Left ventricle myocardium superior (tissue), 1 donor: Measurements from ENCODE around the gene HEY2. TPM values are rescaled to one million over a fixed set of nuclear protein-coding genes. Genes with fewer than 3 reads are reported as not detected.
"Not testable (repeated sequence)": the region's sequence is repeated elsewhere in the genome, so short reads cannot be mapped to it uniquely, and the experiment has no call there.

Experiments used
- ATAC-seq: fragments of 200-7000 bp; cut with Tn5 transposase; one replicate; pipeline ENCODE4 v1.9.1; 2020; ENCODE audit warnings: mild to moderate bottlenecking, moderate library complexity
- DNase-seq: peaks from one replicate; pipeline ENCODE4 v3.0.0-alpha.2; 2020
- intact Hi-C: fragments of 100-400 bp; cut with micrococcal nuclease; formaldehyde crosslinking; loops from one replicate; pipeline ENCODE4 v1.11.0; 2022
- total RNA-seq: library from RNA; stranded (reverse); fragmentation: NEBNext Ultra II Directional; extraction: Animal tissue kit (Norgen Biotek cat#: 25700); gene quantifications from one replicate; pipeline ENCODE4 v1.2.1, GENCODE V29; 2021
- donor health status: DM: no; HTN: yes; CAD: no; lungs with severe emphysema.

Gene HEY2
- total RNA-seq, 1 donor from 2014 or later, result 66.8 TPM

DNA sequence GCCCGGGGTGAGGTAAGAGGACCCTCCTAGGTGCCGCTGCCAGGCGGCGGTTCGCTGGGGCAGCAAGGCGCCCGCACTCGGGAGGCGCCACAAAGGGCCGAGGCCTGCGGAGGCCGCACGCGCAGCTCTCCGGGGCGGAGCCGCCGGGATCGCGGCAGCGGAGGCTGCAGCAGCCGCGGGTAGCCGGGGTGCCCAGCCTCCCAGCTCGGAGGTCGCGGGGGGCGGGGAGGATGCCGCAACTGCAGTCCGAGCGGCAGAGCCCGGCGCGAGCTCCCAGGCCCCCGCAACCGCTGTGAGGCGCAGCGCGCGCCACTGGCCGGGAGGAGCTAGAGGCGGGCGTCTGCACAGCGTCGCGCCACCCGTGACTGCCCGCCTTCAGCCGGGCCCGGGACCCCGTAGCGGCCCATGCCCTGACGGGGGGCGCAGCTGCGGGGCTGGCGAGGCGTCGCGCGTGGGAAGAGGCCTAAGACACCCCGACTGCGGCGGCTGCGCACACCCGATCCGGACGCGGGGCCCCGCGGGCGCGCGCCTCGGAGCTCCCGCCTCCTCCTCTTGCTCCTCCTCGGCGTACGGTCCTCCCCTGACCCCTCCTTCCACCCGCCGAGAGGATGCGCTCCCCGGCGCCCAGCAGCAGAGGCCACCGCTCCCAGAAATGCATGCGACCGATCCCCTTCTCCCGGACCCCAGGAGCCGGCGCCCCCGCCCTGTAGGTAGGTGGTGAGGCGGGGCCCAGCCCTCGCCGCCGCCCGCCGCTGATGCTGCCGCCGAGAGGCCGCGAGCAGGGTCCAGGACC is 41.1 kb downstream of the HEY2 start, which contains the start of gene NCOA7:
NCOA7 (plus strand) TSS at position 603 of the 793 bp plus-strand sequence. CDS start 24,395 bp downstream, outside the sequence.
- intact Hi-C loops, result no loop called here
- DNase-seq (peak; percentile 90), ATAC-seq (peak; percentile 94)

- ATAC-seq, result peak; percentile 44
- intact Hi-C loops, result no loop called here
These were observed 41.9 kb downstream of the HEY2 start for GRCh38 chr6:125791151-125791819.

DNA sequence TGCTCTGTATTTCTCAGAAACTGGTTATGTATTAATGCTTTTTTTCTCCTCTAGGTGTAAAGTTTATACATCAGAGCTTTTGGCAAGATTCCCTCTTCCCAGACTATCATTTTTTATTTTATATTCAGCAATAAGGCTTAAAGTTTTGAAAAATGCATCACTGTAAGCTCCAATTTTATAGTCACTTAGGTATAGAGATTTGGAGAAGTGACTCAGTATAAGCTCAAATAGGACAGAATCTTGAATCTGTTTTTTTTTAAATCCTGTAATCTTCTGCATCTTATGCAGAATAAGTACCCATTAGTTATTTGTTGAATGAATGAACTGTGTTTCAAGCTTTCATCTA is 42.4 kb downstream of the HEY2 start:
- no peak for ATAC-seq
- intact Hi-C loops, result no loop called here
- no peak for DNase-seq

More at GRCh38 chr6:125791151-125791819, 41.9 kb downstream of the HEY2 start:
- no peak for DNase-seq

- DNase-seq, result no peak
- no peak for ATAC-seq
- intact Hi-C loops, result no loop called here
These were observed 42.7 kb downstream of the HEY2 start for GRCh38 chr6:125792172-125792571.

- intact Hi-C loops, result no loop called here
- ATAC-seq (no peak), DNase-seq (no peak)
These were observed 43.2 kb downstream of the HEY2 start for GRCh38 chr6:125792680-125793079.

DNA sequence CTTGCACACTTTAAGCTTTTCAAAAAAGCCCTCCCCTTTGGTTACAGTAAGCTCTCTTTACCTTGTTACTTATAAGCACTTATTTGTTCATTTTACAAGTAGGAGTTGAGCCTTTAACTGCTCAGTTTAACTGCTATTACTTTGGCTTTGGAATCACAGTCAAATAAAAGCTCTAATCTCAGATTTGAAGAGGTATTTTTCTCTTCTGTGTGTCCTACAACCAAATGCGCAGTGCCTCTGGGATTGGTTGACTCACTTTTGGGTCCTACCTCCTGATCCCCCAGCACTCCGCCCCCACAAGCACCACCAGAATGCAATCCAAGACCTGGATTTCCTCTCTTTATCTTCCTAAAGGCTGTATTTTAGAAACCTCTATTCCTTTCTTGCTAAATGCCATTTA is 43.8 kb downstream of the HEY2 start:
- DNase-seq, result no peak
- intact Hi-C loops, result no loop called here
- no peak for ATAC-seq

- ATAC-seq (no peak), DNase-seq (no peak)
- intact Hi-C loops, result no loop called here
These were observed 44.4 kb downstream of the HEY2 start for GRCh38 chr6:125793863-125794262.

DNA sequence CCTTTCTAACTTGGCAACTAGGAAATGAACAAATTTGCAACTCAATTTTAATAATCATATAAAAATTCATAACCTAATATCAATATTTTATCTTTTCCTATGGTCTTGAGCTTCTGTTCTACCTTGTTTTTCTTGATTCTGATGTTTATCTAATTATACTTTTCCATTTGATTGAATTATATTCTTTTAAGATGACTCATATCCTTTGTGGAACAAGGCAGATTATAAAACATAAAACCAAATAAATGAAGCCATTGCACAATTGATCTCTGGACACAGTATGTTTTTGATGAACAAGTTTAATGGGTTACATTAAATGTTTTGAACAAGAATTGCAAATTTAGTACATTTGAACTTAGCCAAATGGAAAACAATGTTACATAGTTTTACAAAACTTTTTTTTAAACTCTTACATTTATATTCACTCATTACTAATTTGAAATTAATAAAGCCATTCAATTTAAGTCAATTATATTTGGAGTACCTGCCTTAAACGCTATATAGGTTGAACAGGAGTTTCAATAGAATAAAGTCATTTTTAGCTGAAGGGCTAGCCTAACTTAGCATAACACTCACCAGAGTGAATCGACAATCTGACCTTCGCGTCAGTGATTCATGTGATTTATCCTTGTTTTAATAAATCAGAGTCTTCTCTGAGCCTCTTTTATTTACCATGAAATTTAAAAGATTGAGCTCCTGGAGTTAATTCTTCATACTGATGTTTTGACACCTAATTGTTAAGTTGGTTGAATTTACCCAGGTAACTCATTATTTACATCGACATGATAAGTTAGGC is 45.1 kb downstream of the HEY2 start:
- DNase-seq (no peak), ATAC-seq (no peak)
- intact Hi-C loops, result no loop called here

GRCh38 chr6:125795301-125795700 is 45.9 kb downstream of the HEY2 start:
- intact Hi-C loops, result no loop called here
- DNase-seq (no peak), ATAC-seq (no peak)

DNA sequence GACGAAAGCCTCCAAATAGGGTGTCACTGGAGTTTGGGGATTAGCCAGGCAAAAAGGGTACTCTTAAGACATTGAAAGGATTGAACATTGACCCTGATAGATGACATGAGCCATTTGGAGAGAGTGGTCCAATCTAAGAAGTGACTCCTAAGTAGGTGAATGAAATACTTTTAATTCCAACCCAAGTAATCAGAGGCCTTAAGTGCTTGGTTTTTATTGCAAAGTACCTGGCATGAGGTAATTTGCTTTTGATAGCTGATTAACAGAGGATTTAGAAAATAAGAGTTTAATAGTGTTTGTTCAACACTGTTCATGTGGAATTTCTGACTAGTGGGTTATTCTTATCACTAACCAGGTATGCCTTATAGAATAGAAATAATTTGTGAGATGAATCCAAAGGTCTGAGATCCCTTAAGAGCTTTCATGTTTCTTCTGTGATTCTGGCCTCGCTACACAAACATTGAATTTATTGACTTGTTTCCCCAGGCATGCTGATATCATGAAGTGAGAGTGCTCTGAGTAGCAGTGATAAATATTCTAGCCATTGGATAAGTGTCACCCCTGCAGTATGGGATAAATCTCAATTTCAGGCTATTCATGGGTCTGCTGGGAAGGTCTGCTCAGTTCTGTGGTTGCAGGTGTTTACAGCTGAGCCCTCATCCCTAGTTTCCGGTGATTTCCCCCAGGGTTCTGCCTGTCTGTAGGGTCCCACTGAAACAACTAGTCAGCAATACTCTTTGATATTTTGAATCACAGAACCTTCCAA is 47.9 kb downstream of the HEY2 start:
- intact Hi-C loops, result no loop called here
- no peak for ATAC-seq

GRCh38 chr6:125797886-125798444 is 48.5 kb downstream of the HEY2 start:
- DNase-seq (no peak), ATAC-seq (no peak)
- intact Hi-C loops, result no loop called here

More for the DNA sequence above, 47.9 kb downstream of the HEY2 start:
- no peak for DNase-seq

DNA sequence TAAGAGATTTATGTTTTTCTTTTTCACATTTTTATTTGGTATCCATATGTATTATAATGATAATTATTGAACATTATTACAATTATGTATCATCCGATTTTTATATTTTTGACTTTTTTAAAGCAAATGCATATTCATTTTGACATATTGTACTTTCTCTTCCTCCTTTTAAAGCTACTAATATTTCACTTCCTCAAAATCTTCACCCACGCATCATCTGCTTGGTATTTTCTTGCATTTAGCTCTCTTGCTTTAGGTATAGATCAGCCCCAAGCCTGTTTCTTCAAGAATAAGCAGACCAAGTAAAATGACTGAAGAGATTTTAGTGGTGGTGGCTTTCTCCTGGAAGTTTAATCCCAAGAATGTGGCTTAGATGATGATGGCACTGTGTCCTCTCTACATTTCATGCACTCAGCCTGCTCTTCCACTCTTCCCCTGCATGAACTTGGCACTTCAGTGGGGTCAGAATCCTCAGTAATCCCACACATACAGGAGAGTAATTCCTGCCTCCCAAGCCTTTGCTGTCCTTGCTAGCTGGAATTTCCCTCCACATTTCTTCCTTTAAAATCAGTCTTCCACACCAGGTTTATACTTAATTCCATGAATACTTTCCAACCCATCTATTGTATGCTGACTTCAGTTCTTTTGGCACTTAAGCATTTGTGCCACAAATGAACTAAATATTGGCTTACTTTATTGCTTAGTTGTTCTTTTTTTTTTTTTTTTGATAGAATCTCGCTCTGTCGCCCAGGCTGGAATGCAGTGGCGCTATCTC is 49.5 kb downstream of the HEY2 start:
- intact Hi-C loops, result no loop called here
- DNase-seq (no peak), ATAC-seq (no peak)

DNA sequence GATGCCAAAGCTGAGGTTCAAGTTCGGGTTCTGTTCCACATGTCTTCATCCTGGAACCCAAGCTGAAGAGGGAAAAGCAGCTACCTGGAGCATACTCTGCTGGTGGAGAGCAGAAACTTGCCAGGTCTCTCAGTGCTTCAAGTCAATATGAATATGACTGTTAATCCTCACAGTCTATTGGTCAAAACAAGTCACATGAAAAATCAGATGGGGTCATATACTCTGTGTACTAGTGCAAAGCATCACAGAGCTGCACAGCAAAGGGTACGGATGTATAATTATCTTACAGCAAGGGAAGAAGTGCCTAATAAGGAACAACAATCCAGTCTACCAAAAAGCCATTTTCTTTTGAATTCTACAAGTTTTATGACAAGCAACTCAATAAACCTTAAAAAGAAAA is 53.0 kb downstream of the HEY2 start:
- no peak for DNase-seq
- intact Hi-C loops, result no loop called here
- ATAC-seq, result no peak

- DNase-seq (no peak), ATAC-seq (peak; percentile 29)
- intact Hi-C loops, result no loop called here
These were observed 53.5 kb downstream of the HEY2 start for GRCh38 chr6:125802943-125803377.

DNA sequence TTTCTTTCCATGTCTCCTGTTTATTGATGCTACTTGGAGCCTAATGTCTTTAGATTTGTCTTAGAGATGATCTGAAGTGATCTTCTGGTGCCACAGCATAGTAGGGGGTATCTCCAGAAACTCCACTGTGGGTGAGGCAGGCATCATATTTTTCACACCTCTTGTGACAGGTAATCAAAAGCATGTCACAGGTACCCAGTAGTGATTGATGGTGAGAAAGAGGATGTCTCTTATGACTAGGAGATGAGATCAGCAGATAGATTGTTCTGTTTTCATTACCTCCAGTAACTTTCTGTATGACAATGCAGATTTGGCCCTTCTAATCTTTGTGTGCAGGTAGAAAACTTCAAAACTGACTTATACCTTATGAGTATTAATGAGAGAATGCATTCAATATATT is 54.8 kb downstream of the HEY2 start:
- intact Hi-C loops, result no loop called here
- no peak for DNase-seq
- no peak for ATAC-seq

- ATAC-seq, intact Hi-C loops: not testable (repeated sequence)
These were observed 55.5 kb downstream of the HEY2 start for GRCh38 chr6:125804866-125805425.

GRCh38 chr6:125806813-125807212 is 57.4 kb downstream of the HEY2 start:
- ATAC-seq (no peak), DNase-seq (no peak)
- intact Hi-C loops, result no loop called here

More at GRCh38 chr6:125804866-125805425, 55.5 kb downstream of the HEY2 start:
- not testable (repeated sequence) for DNase-seq

- DNase-seq, result no peak
- no peak for ATAC-seq
- intact Hi-C loops, result no loop called here
These were observed 57.9 kb downstream of the HEY2 start for GRCh38 chr6:125807293-125807692.
